WERI-Rb-1 (cell line): ENCODE results near the gene CXCL5.

Experiments
- DNase-seq: peaks from one replicate; pipeline ENCODE4 v3.0.0-alpha.2; 2020
- H3K27ac ChIP-seq: fragments of 250-450 bp; sonication (Bioruptor Pico); 2 replicates; pipeline ENCODE4 v1.5.1; 2020; ENCODE audit warnings: mild to moderate bottlenecking, moderate library complexity
- H3K27me3 ChIP-seq: fragments of 250-450 bp; sonication (Bioruptor Pico); 2 replicates; pipeline ENCODE4 v1.5.1; 2021; ENCODE audit warnings: mild to moderate bottlenecking, low read depth, moderate library complexity; ENCODE audit not compliant: insufficient read depth, severe bottlenecking
- H3K36me3 ChIP-seq: fragments of 250-450 bp; sonication (Bioruptor Pico); 2 replicates; pipeline ENCODE4 v1.5.1; 2020; ENCODE audit warnings: mild to moderate bottlenecking, moderate library complexity
- H3K4me3 ChIP-seq: 2 replicates; pipeline ENCODE4 v1.5.1; 2011; ENCODE audit warnings: low read depth, mild to moderate bottlenecking, control low read depth, low read length
- H3K9me3 ChIP-seq: fragments of 250-450 bp; sonication (Bioruptor Pico); 2 replicates; pipeline ENCODE4 v1.5.1; 2021; ENCODE audit warnings: mild to moderate bottlenecking, moderate library complexity; ENCODE audit not compliant: severe bottlenecking
- TF ChIP-seq, protein P1 (sequence below): IDR thresholded peaks from 2 replicates; pipeline ENCODE4 v1.5.1; 2011; ENCODE audit warnings: low read depth, mild to moderate bottlenecking, control low read depth, inconsistent platforms, low read length

The CXCL5 gene

DNA sequence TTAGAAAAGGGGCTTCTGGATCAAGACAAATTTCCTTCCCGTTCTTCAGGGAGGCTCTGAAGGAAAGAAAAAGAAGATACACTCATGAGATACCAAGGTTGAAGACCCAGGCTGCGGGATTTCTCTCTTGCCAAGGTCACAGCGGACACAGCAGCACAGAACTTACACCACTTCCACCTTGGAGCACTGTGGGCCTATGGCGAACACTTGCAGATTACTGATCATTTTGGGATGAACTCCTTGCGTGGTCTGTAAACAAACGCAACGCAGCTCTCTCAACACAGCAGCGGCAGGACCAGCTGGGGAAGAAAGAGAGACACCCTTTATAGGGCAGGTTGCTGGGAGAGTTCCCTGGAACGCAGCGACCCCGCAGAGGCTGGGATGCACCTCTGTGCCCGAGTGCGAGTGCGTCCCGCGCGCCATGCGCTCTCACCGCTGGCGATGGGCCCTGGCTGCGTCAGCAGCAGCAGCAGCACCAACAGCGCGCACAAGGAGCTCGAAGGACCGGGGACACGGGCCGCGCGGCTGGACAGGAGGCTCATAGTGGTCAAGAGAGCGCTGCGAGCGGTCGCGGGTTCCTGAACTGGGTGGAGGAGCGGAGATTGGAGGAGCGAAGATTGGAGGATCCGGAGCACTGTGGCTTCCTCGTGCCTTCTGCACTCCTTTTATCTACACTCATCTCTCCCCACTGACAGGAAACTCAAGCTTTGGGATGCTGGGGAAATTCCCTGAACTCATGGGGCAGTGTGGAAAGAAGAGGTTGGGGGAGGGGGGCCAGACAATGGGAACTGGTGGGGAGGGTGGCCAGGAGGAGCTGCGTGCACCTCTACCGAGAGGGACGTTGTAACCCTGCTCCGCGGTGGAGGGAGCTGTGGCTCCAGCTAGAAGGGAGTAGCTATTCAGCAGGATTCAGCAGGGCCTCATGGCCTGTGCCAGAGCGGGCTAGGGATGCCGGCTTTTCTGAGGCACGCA lies at the start of gene CXCL5:
TSS of gene CXCL5 (minus strand) at position 638 of the 972 bp plus-strand sequence. CDS start at position 542, 96 bp downstream.
- Histone ChIP-seq H3K27me3 (no peaks in the 10 kb centered on the region), H3K36me3 (no peaks in the 10 kb centered on the region), H3K9me3 (no peaks in the 10 kb centered on the region), H3K27ac (no peak within 1 kb of the TSS), H3K4me3 (peak within 1 kb of the TSS; percentile 57)
- TF ChIP-seq, protein P1, sequence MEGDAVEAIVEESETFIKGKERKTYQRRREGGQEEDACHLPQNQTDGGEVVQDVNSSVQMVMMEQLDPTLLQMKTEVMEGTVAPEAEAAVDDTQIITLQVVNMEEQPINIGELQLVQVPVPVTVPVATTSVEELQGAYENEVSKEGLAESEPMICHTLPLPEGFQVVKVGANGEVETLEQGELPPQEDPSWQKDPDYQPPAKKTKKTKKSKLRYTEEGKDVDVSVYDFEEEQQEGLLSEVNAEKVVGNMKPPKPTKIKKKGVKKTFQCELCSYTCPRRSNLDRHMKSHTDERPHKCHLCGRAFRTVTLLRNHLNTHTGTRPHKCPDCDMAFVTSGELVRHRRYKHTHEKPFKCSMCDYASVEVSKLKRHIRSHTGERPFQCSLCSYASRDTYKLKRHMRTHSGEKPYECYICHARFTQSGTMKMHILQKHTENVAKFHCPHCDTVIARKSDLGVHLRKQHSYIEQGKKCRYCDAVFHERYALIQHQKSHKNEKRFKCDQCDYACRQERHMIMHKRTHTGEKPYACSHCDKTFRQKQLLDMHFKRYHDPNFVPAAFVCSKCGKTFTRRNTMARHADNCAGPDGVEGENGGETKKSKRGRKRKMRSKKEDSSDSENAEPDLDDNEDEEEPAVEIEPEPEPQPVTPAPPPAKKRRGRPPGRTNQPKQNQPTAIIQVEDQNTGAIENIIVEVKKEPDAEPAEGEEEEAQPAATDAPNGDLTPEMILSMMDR = peak; percentile 23; the same call in 1 of the 2 replicates
- peak; percentile 60 for DNase-seq

DNA sequence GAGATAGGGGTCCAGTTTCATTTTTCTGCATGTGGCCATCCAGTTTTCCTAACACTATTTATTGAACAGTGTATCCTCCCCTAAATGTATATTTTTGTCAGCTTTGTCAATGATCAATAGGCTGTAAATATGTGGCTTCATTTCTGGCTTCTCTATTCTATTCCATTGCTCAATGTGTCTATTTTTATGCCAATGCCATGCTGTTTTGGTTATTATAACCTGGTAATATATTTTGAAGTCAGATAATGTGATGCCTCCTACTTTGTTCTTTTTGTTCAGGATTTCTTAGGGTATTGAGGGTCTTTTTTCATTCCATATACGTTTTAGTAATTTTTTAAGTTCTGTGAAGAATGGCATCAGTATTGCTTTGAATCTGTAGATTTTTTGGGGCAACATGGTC lies 48.7 kb upstream of the CXCL5 start:
- H3K4me3 ChIP-seq = no peak overlapping the region
- no peaks in the 10 kb centered on the region for H3K36me3 ChIP-seq
- H3K9me3 ChIP-seq = peaks cover 3% of the 10 kb centered on the region

DNA sequence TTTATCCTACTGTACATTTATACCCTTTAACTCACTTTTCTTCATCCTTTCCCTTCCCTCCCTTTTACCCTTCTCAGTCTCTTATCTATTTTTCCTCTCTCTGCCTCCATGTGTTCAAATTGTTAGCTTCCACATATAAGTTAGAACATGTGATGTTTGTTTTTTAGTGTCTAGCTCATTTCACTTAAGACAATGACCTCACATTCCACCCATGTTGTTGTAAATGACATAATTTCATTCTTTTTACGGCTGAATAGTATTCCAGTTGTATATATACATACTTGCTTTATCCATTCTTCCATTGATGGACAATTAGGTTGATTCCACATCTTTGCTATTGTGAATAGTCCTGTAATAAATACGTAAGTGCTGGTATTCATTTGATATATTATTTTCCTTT lies 47.3 kb upstream of the CXCL5 start:
- Histone ChIP-seq H3K4me3 (no peak overlapping the region), H3K9me3 (peaks cover 3% of the 10 kb centered on the region), H3K27ac (no peak overlapping the region), H3K27me3 (no peaks in the 10 kb centered on the region), H3K36me3 (no peaks in the 10 kb centered on the region)
- TF ChIP-seq, protein P1 = no peak
- DNase-seq = no peak

More for the DNA sequence above, 48.7 kb upstream of the CXCL5 start:
- TF ChIP-seq, protein P1 = no peak
- no peaks in the 10 kb centered on the region for H3K27me3 ChIP-seq
- H3K27ac ChIP-seq = no peak overlapping the region
- DNase-seq = no peak

DNA sequence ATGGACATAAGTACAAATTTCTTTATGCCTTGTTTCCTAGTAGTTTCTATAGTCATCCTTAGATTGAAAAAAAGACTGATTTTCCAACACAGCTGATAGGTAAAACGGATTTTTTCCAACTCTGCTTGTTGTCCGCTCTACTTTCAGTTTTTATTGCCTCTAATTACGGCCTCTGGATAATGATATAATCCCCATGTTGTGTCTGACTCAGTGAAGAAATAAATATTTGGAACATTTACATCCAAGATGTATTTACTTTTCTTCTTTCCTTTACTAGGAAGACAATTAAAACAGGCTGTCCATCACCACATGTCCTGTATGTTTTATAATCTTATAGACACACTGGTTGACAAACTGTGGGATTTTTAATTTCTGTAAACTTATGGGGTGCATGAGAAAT lies 46.8 kb upstream of the CXCL5 start:
- Histone ChIP-seq H3K4me3 (no peak overlapping the region), H3K36me3 (no peaks in the 10 kb centered on the region), H3K27me3 (no peaks in the 10 kb centered on the region), H3K27ac (no peak overlapping the region), H3K9me3 (peaks cover 3% of the 10 kb centered on the region)
- TF ChIP-seq, protein P1 = no peak
- no peak for DNase-seq

DNA sequence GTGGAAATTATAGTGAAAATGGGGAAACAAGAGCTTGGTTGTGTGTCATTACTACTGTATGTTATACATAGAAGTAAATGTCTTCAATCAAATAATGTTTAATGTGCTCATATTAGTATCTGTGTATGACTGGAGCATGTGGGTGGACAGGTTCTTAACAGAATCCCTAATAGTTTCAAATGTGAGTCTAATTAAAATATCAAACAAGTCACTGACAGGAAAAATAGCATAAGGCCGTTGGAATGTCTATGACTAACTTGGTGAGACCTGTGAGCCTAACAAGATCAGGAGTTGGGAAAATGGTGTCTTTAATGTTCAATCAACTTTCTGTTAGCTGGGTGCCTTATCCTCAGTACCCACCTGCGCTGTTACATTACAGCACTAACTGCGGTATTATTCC lies 46.2 kb upstream of the CXCL5 start:
- H3K9me3 ChIP-seq = peaks cover 3% of the 10 kb centered on the region
- H3K27ac ChIP-seq = no peak overlapping the region
- H3K27me3 ChIP-seq = no peaks in the 10 kb centered on the region
- TF ChIP-seq, protein P1 = no peak
- no peak overlapping the region for H3K4me3 ChIP-seq
- no peak for DNase-seq
- H3K36me3 ChIP-seq = no peaks in the 10 kb centered on the region
